ENCODE measurements around the gene HOXB5.

The HOXB5 gene

GRCh38 chr17:48546137-48546923 lies 47.2 kb downstream of the HOXB5 start:
- DNase-seq: no peak

- no peak for DNase-seq
These were observed 48.0 kb downstream of the HOXB5 start for GRCh38 chr17:48545539-48545938.

GRCh38 chr17:48545022-48545375 lies 48.6 kb downstream of the HOXB5 start, which contains the start of gene HOXB2:
HOXB2 (minus strand) TSS chr17:48545109; CDS start chr17:48544911, 198 bp downstream.
- no peak for DNase-seq

GRCh38 chr17:48544349-48545021 lies 49.1 kb downstream of the HOXB5 start:
- DNase-seq: no peak

GRCh38 chr17:48543854-48544348 lies 49.7 kb downstream of the HOXB5 start:
- DNase-seq: no peak

GRCh38 chr17:48543107-48543853 lies 50.3 kb downstream of the HOXB5 start:
- DNase-seq: no peak

- DNase-seq: no peak
These were observed 50.9 kb downstream of the HOXB5 start for GRCh38 chr17:48542698-48543106.

GRCh38 chr17:48542114-48542656 lies 51.4 kb downstream of the HOXB5 start:
- no peak for DNase-seq

GRCh38 chr17:48541577-48542113 lies 51.9 kb downstream of the HOXB5 start:
- DNase-seq: no peak

All from NCI-H526 treated with DMSO at 0.1 percent for 48 hours (cell line).